GM19468 (cell line): Measurements from ENCODE around the gene RPL22.

Experiments
- ATAC-seq: cut with Tn5 transposase; IDR thresholded peaks from one replicate; pipeline ENCODE4 v1.9.1; 2021; ENCODE audit warnings: mild to moderate bottlenecking, moderate library complexity, moderate number of reproducible peaks; ENCODE audit not compliant: unreplicated experiment; ENCODE audit errors: extremely low read depth

RPL22 gene

GRCh38 chr1:6177681-6178380 lies 21.6 kb downstream of the RPL22 start:
- no peak for ATAC-seq

DNA sequence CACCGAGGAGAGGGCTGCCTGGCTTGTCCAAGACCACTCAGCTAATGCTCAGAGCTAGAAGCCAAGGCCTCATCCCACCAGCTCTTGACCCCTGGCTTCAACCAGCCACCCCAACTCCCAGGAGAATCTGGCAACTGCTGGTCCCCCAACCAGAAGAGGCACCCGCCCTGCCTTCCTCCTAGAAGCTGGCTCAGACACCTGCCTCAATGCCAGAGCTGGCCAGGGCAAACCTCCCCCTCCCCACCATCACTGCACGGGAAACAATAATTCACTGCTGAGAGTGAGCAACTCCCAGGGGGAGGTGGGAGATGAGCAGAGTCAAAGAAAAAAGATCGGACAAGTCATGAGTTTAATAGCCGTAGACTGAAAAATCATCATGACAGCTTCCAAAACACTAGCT lies 22.6 kb downstream of the RPL22 start:
- no peak for ATAC-seq

- ATAC-seq, result no peak
Observed at GRCh38 chr1:6175411-6175828, 24.0 kb downstream of the RPL22 start.

DNA sequence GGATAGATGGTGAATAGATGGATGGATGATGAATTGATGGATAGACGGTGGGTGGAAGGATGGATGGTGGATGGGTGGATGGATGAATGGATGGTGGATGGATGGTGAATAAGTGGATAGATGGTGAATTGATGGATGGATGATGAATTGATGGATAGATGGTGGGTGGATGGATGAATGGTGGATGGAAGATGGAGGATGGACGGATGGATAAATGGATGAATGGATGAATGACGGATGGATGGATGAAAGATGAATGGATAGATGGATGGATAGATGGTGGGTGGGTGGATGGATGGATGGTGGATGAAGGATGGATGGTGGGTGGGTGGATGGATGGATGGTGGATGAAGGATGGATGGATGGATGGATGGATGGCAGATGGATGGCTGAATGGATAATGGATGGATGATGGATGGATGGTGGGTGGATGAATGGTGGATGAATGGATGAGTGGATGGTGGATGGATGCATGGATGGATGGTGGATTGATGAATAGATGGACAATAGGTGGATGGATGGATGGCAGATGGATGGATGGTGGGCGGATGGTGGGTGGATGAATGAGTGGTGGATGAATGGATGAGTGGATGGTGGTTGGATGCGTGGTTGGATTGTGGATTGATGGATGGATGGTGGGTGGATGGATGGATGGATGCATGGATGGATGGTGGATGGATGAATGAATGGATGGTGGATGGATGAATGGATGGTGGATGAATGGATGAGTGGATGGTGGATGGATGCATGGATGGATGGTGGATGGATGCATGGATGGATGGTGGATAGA lies 24.6 kb downstream of the RPL22 start:
- ATAC-seq, result no peak

DNA sequence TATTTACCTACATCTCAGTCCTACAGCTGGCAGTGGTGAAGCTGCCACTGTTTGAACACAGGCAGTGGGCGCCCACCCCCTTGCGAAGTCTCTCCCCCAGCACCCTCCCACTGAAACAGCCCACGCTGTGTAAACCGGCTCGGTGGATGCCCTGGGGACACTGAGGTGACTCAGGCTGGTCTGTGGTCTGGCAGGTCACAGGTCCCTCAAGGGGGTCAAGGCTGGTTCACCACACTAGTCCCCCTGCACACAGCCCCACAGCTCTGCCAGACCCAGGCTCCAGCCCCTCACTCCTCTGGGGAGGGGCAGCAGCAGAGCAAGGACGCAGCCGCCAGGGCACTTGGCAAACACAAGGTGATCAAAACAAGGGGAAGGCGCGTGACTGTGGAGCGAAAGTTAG lies 26.8 kb downstream of the RPL22 start:
- no peak for ATAC-seq

DNA sequence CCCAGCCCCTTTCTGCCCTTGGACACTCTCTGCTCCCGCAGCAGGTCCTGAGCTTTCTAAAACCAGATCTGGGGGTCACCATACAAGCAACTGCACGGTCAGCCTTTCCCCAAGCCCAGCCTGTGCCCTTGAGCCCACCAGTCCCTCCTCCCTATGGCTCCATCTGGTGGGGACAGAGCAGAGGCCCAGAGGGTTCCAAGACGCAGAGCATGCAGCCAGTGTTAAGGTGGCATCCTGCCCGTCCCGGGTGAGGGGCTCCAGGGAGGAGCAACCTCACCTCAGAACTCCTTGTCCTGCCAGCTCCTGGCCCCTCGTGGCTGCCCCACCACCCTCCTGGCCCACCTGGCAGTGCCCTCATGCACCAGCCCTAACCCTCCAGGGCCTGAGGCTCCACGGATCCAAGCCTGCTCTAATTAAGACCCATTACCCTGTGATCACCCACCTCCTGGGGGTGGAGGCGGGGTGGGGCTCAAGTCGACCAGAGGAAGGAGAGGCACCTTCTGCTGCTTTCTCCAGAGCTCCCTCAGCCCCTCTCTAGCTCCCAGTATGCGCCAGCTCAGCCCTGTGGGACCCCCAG lies 27.8 kb downstream of the RPL22 start:
- ATAC-seq, result no peak

DNA sequence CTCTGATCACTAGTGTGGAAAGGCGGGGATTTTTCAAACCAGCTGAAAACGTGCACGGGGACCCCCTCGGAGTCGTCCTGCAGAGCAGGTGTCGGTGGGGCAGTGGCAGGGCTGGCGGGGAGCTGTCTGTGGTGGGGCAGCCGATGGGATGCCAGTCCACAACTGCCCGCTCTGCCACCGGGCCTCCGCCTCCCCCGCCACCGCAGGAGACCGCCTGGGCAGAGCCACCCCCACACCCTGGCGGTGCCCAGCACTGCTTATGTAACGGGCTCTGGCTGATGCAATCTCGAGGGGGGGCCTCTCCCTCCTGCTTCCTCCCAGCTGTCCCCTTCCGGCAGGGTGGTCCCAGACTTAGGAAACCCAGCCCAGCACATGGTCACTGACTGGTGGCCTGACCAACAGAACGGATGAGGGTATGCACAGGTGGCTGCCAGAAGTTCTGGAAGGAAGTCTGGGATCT lies 28.6 kb downstream of the RPL22 start:
- ATAC-seq, result no peak

DNA sequence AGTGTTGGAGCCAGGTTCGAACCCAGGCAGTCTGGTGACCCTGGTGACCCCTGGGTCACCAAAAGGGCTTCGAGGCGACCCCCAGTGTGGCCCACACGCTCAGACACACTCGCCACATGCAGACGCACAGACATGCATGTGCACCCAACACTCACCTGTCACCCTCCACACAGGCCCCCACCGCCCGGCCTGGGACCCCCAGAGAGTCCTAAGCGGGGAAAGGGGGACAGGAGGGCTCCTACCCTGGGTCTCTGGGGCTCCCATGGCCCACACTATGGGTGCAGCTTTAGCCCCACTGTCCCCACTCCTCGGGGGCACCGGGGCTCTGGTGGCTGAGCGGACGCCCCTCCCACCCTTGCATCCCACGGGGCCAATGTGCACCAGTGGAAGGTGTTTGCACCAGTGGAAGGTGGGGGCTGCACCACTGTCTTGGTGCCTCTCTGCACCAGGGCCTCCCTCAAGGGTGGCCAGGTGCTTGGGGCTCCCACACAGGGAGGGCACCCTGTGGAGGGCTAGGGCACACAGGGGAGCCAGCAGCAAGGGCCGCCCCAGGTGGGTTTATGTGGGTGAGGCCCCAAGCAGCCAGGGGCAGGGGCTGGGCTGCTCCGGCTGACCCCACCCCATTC lies 29.2 kb downstream of the RPL22 start:
- ATAC-seq, result no peak

- ATAC-seq, result no peak
Observed at GRCh38 chr1:6168947-6169586, 30.3 kb downstream of the RPL22 start.

- ATAC-seq, result no peak
Observed at GRCh38 chr1:6167391-6168303, 31.7 kb downstream of the RPL22 start.

GRCh38 chr1:6166655-6167390 lies 32.6 kb downstream of the RPL22 start:
- no peak for ATAC-seq

- ATAC-seq, result no peak
Observed at GRCh38 chr1:6166221-6166620, 33.2 kb downstream of the RPL22 start.

- ATAC-seq, result no peak
Observed at GRCh38 chr1:6165441-6165985, 33.9 kb downstream of the RPL22 start.

DNA sequence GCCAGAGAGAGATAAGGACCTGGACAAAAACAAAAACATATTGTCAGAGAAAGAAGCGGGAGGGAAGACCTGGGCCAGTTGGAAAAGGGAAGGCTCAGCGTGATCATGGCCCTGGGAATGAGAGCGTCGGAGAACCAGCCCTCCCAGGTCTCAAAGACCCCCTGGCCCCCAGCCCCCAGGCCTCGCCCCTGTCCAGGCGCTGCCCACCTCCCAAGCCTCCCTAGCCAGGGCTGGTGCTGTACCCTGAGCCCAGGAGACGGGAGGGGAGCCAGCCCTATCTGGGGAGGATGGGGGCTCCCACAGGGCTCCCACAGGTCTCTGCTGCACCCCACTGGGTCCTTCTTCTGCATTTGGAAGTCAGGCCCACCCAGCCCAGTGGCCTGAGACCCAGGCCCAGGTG lies 34.4 kb downstream of the RPL22 start:
- ATAC-seq, result no peak

- no peak for ATAC-seq
Observed at GRCh38 chr1:6163973-6164617, 35.3 kb downstream of the RPL22 start.

- no peak for ATAC-seq
Observed at GRCh38 chr1:6163191-6163972, 36.0 kb downstream of the RPL22 start.

GRCh38 chr1:6162773-6163172 lies 36.6 kb downstream of the RPL22 start:
- no peak for ATAC-seq
